Neural crest cell (in vitro differentiated cells): ENCODE results near the gene TRPM8. TPM values are rescaled to one million over a fixed set of nuclear protein-coding genes. Genes with fewer than 3 reads are reported as not detected.

Experiments used
- DNase-seq: peaks from one replicate; pipeline ENCODE4 v3.0.0; 2021; ENCODE audit warnings: low read depth, mixed read lengths, low spot score
- H3K27ac Mint-ChIP-seq: one replicate; pipeline ENCODE4 v1.8.0; 2021; ENCODE audit warnings: mild to moderate bottlenecking, mixed read lengths; ENCODE audit not compliant: unreplicated experiment
- H3K27me3 Mint-ChIP-seq: 2 replicates; pipeline ENCODE4 v1.8.0; 2021; ENCODE audit warnings: low read depth, mild to moderate bottlenecking, mixed read lengths
- H3K36me3 Mint-ChIP-seq: 2 replicates; pipeline ENCODE4 v1.8.0; 2021; ENCODE audit warnings: low read depth, mild to moderate bottlenecking, mixed read lengths
- H3K4me1 Mint-ChIP-seq: 2 replicates; pipeline ENCODE4 v1.8.0; 2021; ENCODE audit warnings: mixed read lengths
- H3K4me3 Mint-ChIP-seq: one replicate; pipeline ENCODE4 v1.8.0; 2021; ENCODE audit warnings: mild to moderate bottlenecking, mixed read lengths
- H3K9me3 Mint-ChIP-seq: 2 replicates; pipeline ENCODE4 v1.8.0; 2021; ENCODE audit warnings: mixed read lengths
- CTCF ChIP-seq: fragments of 200-600 bp; sonication (generic); conservative IDR thresholded peaks from 2 replicates; pipeline ENCODE4 v1.5.0; 2021; ENCODE audit warnings: antibody characterized with exemption, mild to moderate bottlenecking
- total RNA-seq: library from RNA; stranded (reverse); gene quantifications from 2 replicates; pipeline ENCODE4 v1.2.1, GENCODE V29; 2021

The TRPM8 gene
- total RNA-seq, 1 donor from 2014 or later, result 0.07 TPM

GRCh38 chr2:233915128-233915527, 2.0 kb upstream of the TRPM8 start:
- Mint-ChIP-seq H3K27me3 (peaks cover 59% of the 10 kb centered on the region), H3K4me1 (peaks cover 6% of the 10 kb centered on the region), H3K4me3 (no peak overlapping the region), H3K36me3 (no peaks in the 10 kb centered on the region), H3K9me3 (no peaks in the 10 kb centered on the region), H3K27ac (no peak overlapping the region)
- peak; percentile 46 for TF ChIP-seq CTCF
- DNase-seq, result no peak

GRCh38 chr2:233919319-233919718, 2.1 kb downstream of the TRPM8 start:
- peaks cover 58% of the 10 kb centered on the region for H3K27me3 Mint-ChIP-seq
- H3K9me3 Mint-ChIP-seq, result no peaks in the 10 kb centered on the region
- peaks cover 6% of the 10 kb centered on the region for H3K4me1 Mint-ChIP-seq
- no peak for TF ChIP-seq CTCF
- H3K36me3 Mint-ChIP-seq, result no peaks in the 10 kb centered on the region
- H3K4me3 Mint-ChIP-seq, result no peak overlapping the region
- DNase-seq, result no peak
- H3K27ac Mint-ChIP-seq, result no peak overlapping the region

- Mint-ChIP-seq H3K27ac (no peak overlapping the region), H3K9me3 (no peaks in the 10 kb centered on the region), H3K36me3 (no peaks in the 10 kb centered on the region), H3K27me3 (peaks cover 62% of the 10 kb centered on the region), H3K4me3 (no peak overlapping the region), H3K4me1 (peaks cover 6% of the 10 kb centered on the region)
- no peak for TF ChIP-seq CTCF
- no peak for DNase-seq
Measured at GRCh38 chr2:233919938-233920337, 2.8 kb downstream of the TRPM8 start.

DNA sequence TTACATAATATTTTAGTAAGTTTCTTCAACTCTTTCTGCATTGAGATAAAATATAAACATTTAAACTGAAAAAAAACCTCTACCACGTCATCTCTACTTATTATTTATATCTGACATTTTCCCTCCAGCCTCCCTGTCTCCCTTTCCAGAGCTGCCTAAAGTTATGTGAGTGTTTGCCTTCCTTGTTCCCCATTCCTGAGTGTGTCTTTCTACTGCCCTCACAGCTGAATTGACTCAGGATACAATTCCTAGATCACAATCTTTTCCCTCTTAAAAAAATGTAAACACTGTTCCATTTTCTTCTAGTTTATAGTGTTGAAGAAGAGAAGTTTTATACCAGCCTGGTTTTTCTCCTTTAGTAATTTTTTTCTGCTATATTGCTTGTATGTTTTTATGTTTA, 5.3 kb downstream of the TRPM8 start:
- Mint-ChIP-seq H3K27ac (no peak overlapping the region), H3K36me3 (no peaks in the 10 kb centered on the region), H3K9me3 (no peaks in the 10 kb centered on the region), H3K27me3 (peaks cover 61% of the 10 kb centered on the region), H3K4me3 (no peak overlapping the region), H3K4me1 (no peaks in the 10 kb centered on the region)
- no peak for DNase-seq
- no peak for TF ChIP-seq CTCF

GRCh38 chr2:233925402-233925801, 8.2 kb downstream of the TRPM8 start:
- no peak for TF ChIP-seq CTCF
- Mint-ChIP-seq H3K27me3 (peaks cover 50% of the 10 kb centered on the region), H3K4me3 (no peak overlapping the region), H3K4me1 (no peaks in the 10 kb centered on the region), H3K27ac (peak overlapping the region; percentile 38), H3K36me3 (no peaks in the 10 kb centered on the region), H3K9me3 (no peaks in the 10 kb centered on the region)
- DNase-seq, result no peak

- no peak for DNase-seq
- H3K27me3 Mint-ChIP-seq, result peaks cover 49% of the 10 kb centered on the region
- H3K36me3 Mint-ChIP-seq, result no peaks in the 10 kb centered on the region
- H3K9me3 Mint-ChIP-seq, result no peaks in the 10 kb centered on the region
- no peaks in the 10 kb centered on the region for H3K4me1 Mint-ChIP-seq
- no peak for TF ChIP-seq CTCF
- no peak overlapping the region for H3K4me3 Mint-ChIP-seq
- no peak overlapping the region for H3K27ac Mint-ChIP-seq
Measured at GRCh38 chr2:233926806-233927205, 9.6 kb downstream of the TRPM8 start.
